GM12878 (cell line): ENCODE results near the gene SIL1. TPM values are rescaled to one million over a fixed set of nuclear protein-coding genes. Genes with fewer than 3 reads are reported as not detected.

Source experiments
- ATAC-seq: fragments of 200-7000 bp; cut with Tn5 transposase; 3 replicates; pipeline ENCODE4 v1.9.1; 2020; ENCODE audit warnings: mild to moderate bottlenecking, moderate library complexity
- BruUV-seq: library from RNA; stranded (reverse); fragments of 400-500 nt; replicated peaks from 2 replicates; lab custom pipeline; 2021; lab: Mats Ljungman, UMichigan
- CTCF ChIA-PET: fragments of 300-600 bp; sonication (Branson Sonifier 250); formaldehyde crosslinking; extraction: SDS; loops from one replicate; lab custom pipeline; 2021; ENCODE audit warnings: inconsistent platforms; lab: Yijun Ruan, JAX
- POLR2A ChIA-PET: fragments of 350-600 bp; formaldehyde crosslinking; extraction: SDS; loops from one replicate; lab custom pipeline; 2021; ENCODE audit warnings: inconsistent platforms; lab: Charles Lee
- RAD21 ChIA-PET: fragments of 300-600 bp; sonication (Branson Sonifier 250); formaldehyde crosslinking; loops from one replicate; lab custom pipeline; 2023; ENCODE audit warnings: antibody characterized with exemption; ENCODE audit not compliant: unreplicated experiment; lab: Charles Lee
- SMC1A ChIA-PET: fragments of 300-600 bp; sonication (Branson Sonifier 250); formaldehyde crosslinking; loops from one replicate; lab custom pipeline; 2023; ENCODE audit not compliant: unreplicated experiment, uncharacterized antibody; lab: Charles Lee
- DNase-seq: peaks from one replicate; pipeline ENCODE4 v3.0.0-alpha.2; 2011; ENCODE audit warnings: low read depth, low spot score
- FAIRE-seq: peaks from 3 replicates; lab custom pipeline; 2011; peaks lifted over from hg19 to GRCh38; lab: Jason Lieb, UNC
- H2AFZ ChIP-seq: 2 replicates; pipeline ENCODE4 v1.6.0; 2011; ENCODE audit warnings: low read depth, low read length, control low read depth; ENCODE audit not compliant: control insufficient read depth
- H3K27ac ChIP-seq: 2 replicates; pipeline ENCODE4 v1.5.1; 2011; ENCODE audit warnings: control low read depth; ENCODE audit not compliant: control insufficient read depth, insufficient read depth
- H3K27me3 ChIP-seq, 2 experiments: replicated peaks in 1 of 2; 2 replicates each; pipeline versions ENCODE4 v1.6.0 to v1.6.1; 2011; ENCODE audit warnings: low read length in 1 of 2; ENCODE audit not compliant: control insufficient read depth in 2 of 2, insufficient read depth in 2 of 2
- H3K36me3 ChIP-seq, 2 experiments: 2 replicates each; pipeline ENCODE4 v1.5.1; 2011; ENCODE audit warnings: low read length in 1 of 2; ENCODE audit not compliant: control insufficient read depth in 2 of 2, insufficient read depth in 2 of 2
- H3K4me1 ChIP-seq: 2 replicates; pipeline ENCODE4 v1.6.1; 2011; ENCODE audit warnings: mild to moderate bottlenecking, low read length, moderate library complexity, mixed read lengths; ENCODE audit not compliant: control insufficient read depth, insufficient read depth
- H3K4me2 ChIP-seq: 2 replicates; pipeline ENCODE4 v1.6.0; 2011; ENCODE audit warnings: control low read depth; ENCODE audit not compliant: control insufficient read depth, insufficient read depth
- H3K4me3 ChIP-seq: fragments of 200-600 bp; sonication (generic); 2 replicates; pipeline ENCODE4 v1.5.1; 2016
- H3K79me2 ChIP-seq: 2 replicates; pipeline ENCODE4 v1.6.0; 2011; ENCODE audit warnings: low read length; ENCODE audit not compliant: control insufficient read depth, insufficient read depth
- H3K9ac ChIP-seq: 2 replicates; pipeline ENCODE4 v1.8.0; 2011; ENCODE audit warnings: low read length, control low read depth, mixed read lengths; ENCODE audit not compliant: control insufficient read depth, insufficient read depth
- H3K9me3 ChIP-seq: replicated peaks from 3 replicates; pipeline ENCODE4 v1.5.1; 2011; ENCODE audit warnings: mild to moderate bottlenecking, low read length; ENCODE audit not compliant: control insufficient read depth, insufficient read depth
- H4K20me1 ChIP-seq: 2 replicates; pipeline ENCODE4 v1.6.0; 2011; ENCODE audit not compliant: control insufficient read depth, insufficient read depth
- ATF7 ChIP-seq: fragments of 450-650 bp; IDR thresholded peaks from 2 replicates; pipeline ENCODE4 v1.6.1; 2016; ENCODE audit warnings: low read depth, mild to moderate bottlenecking
- BCL11A ChIP-seq: IDR thresholded peaks from 2 replicates; pipeline ENCODE4 v1.6.1; 2011; ENCODE audit warnings: low read depth, low read length
- BCLAF1 ChIP-seq: fragments of 450-650 bp; IDR thresholded peaks from 2 replicates; pipeline ENCODE4 v1.6.1; 2017; ENCODE audit warnings: antibody characterized with exemption, mild to moderate bottlenecking, moderate library complexity
- FOS ChIP-seq: IDR thresholded peaks from 3 replicates; pipeline ENCODE4 v1.6.1; 2011; ENCODE audit warnings: borderline replicate concordance; ENCODE audit not compliant: insufficient read length; ENCODE audit errors: extremely low read depth
- GATAD2B ChIP-seq: fragments of 450-650 bp; conservative IDR thresholded peaks from 2 replicates; pipeline ENCODE4 v1.6.1; 2017; ENCODE audit warnings: low read depth, mild to moderate bottlenecking, moderate library complexity
- JUNB ChIP-seq: IDR thresholded peaks from 2 replicates; pipeline ENCODE4 v1.6.1; 2016; ENCODE audit warnings: antibody characterized with exemption, mild to moderate bottlenecking
- KAT2A ChIP-seq: conservative IDR thresholded peaks from 2 replicates; pipeline ENCODE4 v1.6.1; 2011; ENCODE audit warnings: low read depth, low read length; ENCODE audit not compliant: control insufficient read depth
- KLF5 ChIP-seq: fragments of 450-650 bp; IDR thresholded peaks from 2 replicates; pipeline ENCODE4 v1.6.1; 2014; ENCODE audit warnings: mild to moderate bottlenecking; ENCODE audit not compliant: partially characterized antibody
- LARP7 ChIP-seq: fragments of 450-650 bp; IDR thresholded peaks from 2 replicates; pipeline ENCODE4 v1.6.1; 2017; ENCODE audit warnings: mild to moderate bottlenecking
- MYC ChIP-seq: IDR thresholded peaks from 2 replicates; pipeline ENCODE4 v1.6.1; 2011; ENCODE audit warnings: mild to moderate bottlenecking, low read length, moderate library complexity, inconsistent platforms; ENCODE audit not compliant: insufficient read depth, insufficient replicate concordance, insufficient read length, severe bottlenecking
- NFIC ChIP-seq: IDR thresholded peaks from 2 replicates; pipeline ENCODE4 v1.6.1; 2012; ENCODE audit warnings: low read depth, mild to moderate bottlenecking, inconsistent platforms, low read length, moderate library complexity
- NR2C2 ChIP-seq: IDR thresholded peaks from 2 replicates; pipeline ENCODE4 v1.6.1; 2011; ENCODE audit warnings: borderline replicate concordance, low read depth; ENCODE audit not compliant: control insufficient read depth, insufficient read length
- POLR2A ChIP-seq: IDR thresholded peaks from 2 replicates; pipeline ENCODE4 v1.6.1; 2011; ENCODE audit warnings: low read depth, mild to moderate bottlenecking, low read length
- SIX5 ChIP-seq: IDR thresholded peaks from 2 replicates; pipeline ENCODE4 v1.6.1; 2011; ENCODE audit warnings: mild to moderate bottlenecking, low read depth, low read length, moderate library complexity; ENCODE audit not compliant: severe bottlenecking
- SKIL ChIP-seq: fragments of 450-650 bp; IDR thresholded peaks from 2 replicates; pipeline ENCODE4 v1.6.1; 2017; ENCODE audit warnings: mild to moderate bottlenecking, low read depth, inconsistent platforms; ENCODE audit not compliant: poor library complexity, severe bottlenecking
- SP1 ChIP-seq: IDR thresholded peaks from one replicate; pipeline ENCODE4 v1.6.1; 2011; ENCODE audit warnings: low read depth, low read length
- TBL1XR1 ChIP-seq: IDR thresholded peaks from 2 replicates; pipeline ENCODE4 v1.6.1; 2012; ENCODE audit warnings: low read depth, low read length, improper control_type of control experiment
- TCF3 ChIP-seq: IDR thresholded peaks from 2 replicates; pipeline ENCODE4 v1.6.1; 2012; ENCODE audit warnings: low read depth, mild to moderate bottlenecking, low read length, borderline replicate concordance; ENCODE audit not compliant: insufficient read depth
- WRNIP1 ChIP-seq: IDR thresholded peaks from 2 replicates; pipeline ENCODE4 v1.6.1; 2011; ENCODE audit warnings: low read depth, low read length, improper control_type of control experiment, borderline replicate concordance
- ZSCAN29 ChIP-seq: fragments of 450-650 bp; IDR thresholded peaks from 2 replicates; pipeline ENCODE4 v1.6.1; 2017; ENCODE audit warnings: mild to moderate bottlenecking, moderate library complexity
- WGBS: methylation state at CpG from one replicate; pipeline ENCODE4 v1.1.6; 2016; ENCODE audit warnings: low lambda C conversion rate; ENCODE audit not compliant: insufficient replicate concordance, insufficient coverage; ENCODE audit errors: missing lambda C conversion rate; 5-methylcytosine and 5-hydroxymethylcytosine counted together
- in situ Hi-C: fragments of 300-500 bp; cut with MboI; formaldehyde crosslinking; loops from 9 replicates; pipeline ENCODE4 v1.14.3; 2018; ENCODE audit warnings: mixed read lengths
- intact Hi-C: fragments of 100-400 bp; cut with micrococcal nuclease; formaldehyde crosslinking; loops from one replicate; pipeline ENCODE4 v1.14.2; 2022; ENCODE audit not compliant: unreplicated experiment
- polyA plus RNA-seq, 11 experiments: library from polyadenylated mRNA; depleted of rRNA in 4 of 11; unstranded in 6 of 11; stranded (reverse) in 5 of 11; fragments of >200 nt; fragmentation: Nextera tagmentation in 4 of 11; fragmentation: Illumina TruSeq in 1 of 11; extraction: Ambion mirVana in 4 of 11; extraction: Trizol in 1 of 11; gene quantifications; 1 replicate in 1 of 11; 2 replicates in 10 of 11; pipeline versions ENCODE4 v1.2.1 to v1.2.3, GENCODE V29; 2011 to 2016; ENCODE audit warnings: inconsistent platforms in 2 of 11, missing spikeins in 2 of 11, low read depth in 1 of 11
- total RNA-seq, 4 experiments: library from RNA; depleted of rRNA in 3 of 4; stranded (reverse); fragments of >200 nt in 3 of 4; fragmentation: Illumina TruSeq in 1 of 4; extraction: Trizol in 1 of 4; gene quantifications; 2 replicates each; pipeline versions ENCODE4 v1.2.1 to v1.2.3, GENCODE V29; 2013 to 2021

SIL1 gene
- total and polyA plus RNA-seq, 10 of the 15 experiments (the other 5 are each of a cell fraction or from before 2014, with no cell fraction given): 4.1 to 49.8 (median 29.4) TPM

- peaks cover 30% of the 10 kb centered on the region for H3K79me2 ChIP-seq
- CTCF ChIA-PET: interaction anchor here (0.5 to 1.9 kb wide), 3 partner anchors 20 to 73 kb away, joined by 3 to 5 read pairs (median 4); partner anchors contain the start of gene SIL1
- peak; percentile 85 for ATAC-seq
- TF ChIP-seq ATF7 (no peak), MYC (no peak), KAT2A (no peak), JUNB (no peak), BCLAF1 (no peak), KLF5 (no peak), BCL11A (peak; percentile 90), POLR2A (no peak), SKIL (no peak), GATAD2B (peak; percentile 73; the same call in 1 of the 2 replicates), ZSCAN29 (no peak), WRNIP1 (no peak), NFIC (peak; percentile 78), SP1 (peak; percentile 63), FOS (no peak), NR2C2 (no peak), TCF3 (0 out of 2 replicates have a peak, but pooled peaks have one; percentile 47), TBL1XR1 (no peak), LARP7 (peak; percentile 45; the same call in 1 of the 2 replicates), SIX5 (no peak)
Observed at GRCh38 chr5:139177809-139178588, 20.2 kb downstream of the SIL1 start.

More at GRCh38 chr5:139177809-139178588, 20.2 kb downstream of the SIL1 start:
- 56% methylated on average over 1 of the region's 1 CpG for WGBS
- Histone ChIP-seq H3K27ac (peak overlapping the region; percentile 71), H3K9me3 (peaks cover 4% of the 10 kb centered on the region; the same call in 2 of the 3 replicates), H3K4me3 (no peak overlapping the region; the same call in 1 of the 2 replicates), H4K20me1 (no peaks in the 10 kb centered on the region), H2AFZ (peak overlapping the region; percentile 16), H3K4me1 (peaks cover 32% of the 10 kb centered on the region), H3K9ac (peak overlapping the region; percentile 37), H3K36me3 (no peaks in the 10 kb centered on the region), H3K27me3 (no peaks in the 10 kb centered on the region), H3K4me2 (peak overlapping the region; percentile 78)
- ChIA-PET POLR2A (interaction anchor here (1.2 to 1.3 kb wide), 4 partner anchors 20 to 230 kb away, joined by 3 to 6 read pairs (median 4); partner anchors contain the start of gene SIL1), RAD21 (interaction anchor here (0.9 to 1.1 kb wide), 3 partner anchors 20 to 88 kb away, joined by 3 to 4 read pairs (median 3); partner anchors contain the start of gene SIL1), SMC1A (interaction anchor here (0.8 to 1.9 kb wide), 6 partner anchors 13 to 95 kb away, joined by 3 to 8 read pairs (median 4); no protein-coding TSS in a partner anchor)
- FAIRE-seq: peak; percentile 78
- in situ Hi-C loops (no loop called here), intact Hi-C loops (no loop called here)
- TSS peak; percentile 45 for BruUV-seq
- peak; percentile 43 for DNase-seq
